Measurements from ENCODE around the gene PRDX2.

PRDX2 gene

GRCh38 chr19:12749938-12750521 lies 51.6 kb downstream of the PRDX2 start:
- no peak for DNase-seq

- DNase-seq, result no peak
Observed at GRCh38 chr19:12748489-12748888, 53.1 kb downstream of the PRDX2 start.
